Head of caudate nucleus (tissue), 42 donors: ENCODE results near the gene MGMT.

Experiments
- DNase-seq, 42 donors: peaks; one replicate each; pipeline versions ENCODE4 v3.0.0 to v3.0.0-alpha.2; 2020 to 2021; ENCODE audit warnings: mixed read lengths in 7 of 42
- intact Hi-C: fragments of 100-400 bp; cut with DNase I; formaldehyde crosslinking; loops from one replicate; pipeline ENCODE4 v1.15.0; 2022

The MGMT gene

DNA sequence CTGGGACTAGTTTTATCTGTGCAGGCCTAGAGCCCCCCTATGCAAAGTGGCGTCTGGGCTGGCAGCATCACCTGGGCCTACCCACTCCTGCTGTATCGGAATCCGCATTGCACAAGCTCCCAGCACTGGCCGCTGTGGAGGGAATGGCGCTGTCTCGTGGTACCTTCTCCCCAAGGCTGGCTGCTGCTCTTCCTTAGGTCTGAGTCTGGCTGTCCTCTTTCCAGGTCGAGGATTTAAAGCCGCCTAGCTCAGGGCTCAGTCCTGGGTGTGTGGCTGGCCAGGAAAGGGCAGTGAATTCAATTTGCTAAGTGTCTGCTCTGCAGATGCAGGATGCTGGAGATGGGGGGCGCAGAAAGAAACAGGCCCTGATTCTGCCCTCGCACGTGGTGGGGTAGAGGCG, 44.7 kb downstream of the MGMT start:
- intact Hi-C loops, result no loop called here
- DNase-seq, result peak in 1 of 42 donors; percentile 17

DNA sequence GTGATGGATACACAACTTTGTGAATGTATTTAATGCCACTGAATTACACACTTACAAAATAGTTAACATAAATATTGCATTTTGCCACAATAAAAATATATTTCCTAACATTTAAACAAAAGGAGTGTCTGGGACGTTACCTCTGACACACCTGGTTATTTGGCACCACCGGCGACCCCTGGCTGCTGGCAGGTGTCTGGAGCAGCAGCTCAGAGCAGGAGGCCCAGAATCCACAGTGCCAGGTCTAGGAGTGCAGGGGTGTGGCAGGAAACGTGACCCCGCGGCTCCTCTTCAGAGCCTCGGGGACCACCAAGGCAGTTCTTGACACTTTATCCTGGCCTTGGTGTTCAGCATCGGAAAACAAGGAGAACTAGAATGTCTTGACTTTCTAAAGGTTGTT, 46.3 kb downstream of the MGMT start:
- peak in 2 of 42 donors; percentile 14 to 21 for DNase-seq
- intact Hi-C loops, result no loop called here

DNA sequence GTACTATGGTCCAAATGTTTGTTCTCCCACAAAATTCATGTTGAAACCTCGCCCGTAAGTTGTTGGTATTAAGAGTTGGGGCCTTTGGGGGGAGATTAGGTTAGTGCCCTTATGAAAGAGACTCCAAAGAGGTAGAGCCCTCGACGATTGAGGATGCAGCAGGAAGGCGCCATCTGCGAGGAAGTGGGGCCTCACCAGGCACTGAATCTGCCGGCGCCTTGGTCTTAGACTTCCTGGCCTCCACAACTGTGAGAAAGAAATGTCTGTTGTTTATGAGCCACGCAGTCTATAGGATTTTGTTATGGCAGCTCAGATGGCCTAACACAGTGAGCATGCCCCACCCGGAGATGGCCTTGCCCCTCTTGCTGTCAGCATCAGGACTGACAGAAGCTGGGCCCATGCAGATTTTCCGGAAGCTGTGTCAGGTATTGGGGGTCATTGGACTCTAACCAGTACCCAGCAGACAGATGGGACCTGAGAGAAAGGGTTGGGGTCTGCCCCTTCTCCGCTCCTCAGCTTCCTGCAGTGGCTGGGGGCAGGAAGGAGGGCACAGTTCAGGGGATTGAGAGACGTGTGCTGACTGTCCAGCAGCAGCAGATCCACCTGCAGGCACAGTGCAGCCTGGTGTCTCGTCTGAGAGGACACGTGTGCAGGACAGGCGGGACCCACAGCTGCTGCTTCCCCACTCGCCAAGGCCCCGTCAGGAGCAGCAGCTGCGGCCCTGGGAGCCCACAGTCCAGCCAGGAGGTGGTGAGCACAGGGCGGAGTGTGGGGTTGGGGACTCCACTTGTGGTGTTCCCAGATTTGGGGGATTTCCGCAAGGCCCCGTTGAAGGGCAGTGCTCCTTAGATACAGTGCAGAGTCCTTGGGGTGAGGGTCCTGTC, 47.8 kb downstream of the MGMT start:
- intact Hi-C loops, result no loop called here
- peak in 2 of 42 donors; percentile 20 to 21 for DNase-seq

GRCh38 chr10:129516846-129517679, 50.0 kb downstream of the MGMT start:
- intact Hi-C loops, result no loop called here
- DNase-seq, result no peak

- intact Hi-C loops, result no loop called here
- no peak for DNase-seq
Measured at GRCh38 chr10:129517680-129518057, 50.6 kb downstream of the MGMT start.

GRCh38 chr10:129518793-129519192, 51.8 kb downstream of the MGMT start:
- no peak for DNase-seq
- intact Hi-C loops, result no loop called here

GRCh38 chr10:129520440-129521080, 53.5 kb downstream of the MGMT start:
- intact Hi-C loops, result no loop called here
- no peak for DNase-seq

DNA sequence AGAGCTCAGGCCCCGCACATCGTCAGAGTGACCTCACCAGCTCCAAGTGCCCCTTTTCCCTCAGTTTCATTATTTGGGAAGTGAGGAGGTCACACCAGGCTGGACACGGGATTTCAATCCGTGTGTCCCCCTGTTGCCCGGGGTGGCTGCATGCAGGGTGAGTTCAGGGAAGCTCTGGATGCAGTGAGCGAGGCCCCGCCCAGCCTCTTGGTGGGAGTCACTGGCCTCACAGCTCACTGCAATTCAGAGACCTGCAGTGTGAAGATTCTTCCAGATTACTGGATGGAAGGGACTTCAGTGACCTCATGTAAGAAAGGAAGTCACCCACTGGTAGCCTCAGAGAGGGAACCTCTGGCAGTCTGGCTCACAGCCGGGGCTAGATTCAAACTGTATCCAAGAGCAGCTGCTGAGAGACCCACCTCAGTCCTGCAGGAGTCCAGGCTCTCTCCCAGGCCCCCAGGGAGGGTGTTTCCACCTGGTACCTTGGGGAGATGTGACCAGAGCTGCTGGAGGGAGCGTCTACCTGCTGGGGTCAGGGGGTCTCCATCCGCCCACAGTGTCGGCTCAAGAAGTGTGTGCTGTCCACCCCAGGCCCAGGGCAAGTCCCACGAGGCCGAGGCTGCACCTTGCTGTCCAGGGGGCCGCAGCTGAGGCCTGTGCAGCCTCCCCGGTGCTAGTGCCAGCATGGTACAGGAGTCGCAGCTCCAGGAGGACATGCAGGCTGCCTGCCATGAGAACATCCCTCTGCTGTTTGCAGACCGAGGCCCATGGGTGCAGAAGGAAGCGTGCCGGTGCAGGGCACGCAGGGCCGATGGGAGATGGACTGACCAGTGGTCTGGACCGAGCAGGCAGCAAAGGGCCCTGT, 54.4 kb downstream of the MGMT start:
- intact Hi-C loops, result no loop called here

GRCh38 chr10:129522041-129522585, 55.1 kb downstream of the MGMT start:
- intact Hi-C loops, result no loop called here
- peak in 1 of 42 donors; percentile 7 for DNase-seq

More for the DNA sequence above, 54.4 kb downstream of the MGMT start:
- DNase-seq, result peak in 1 of 42 donors; percentile 15

- peak in 2 of 42 donors; percentile 25 to 28 for DNase-seq
Measured at GRCh38 chr10:129523031-129523722, 56.1 kb downstream of the MGMT start.

DNA sequence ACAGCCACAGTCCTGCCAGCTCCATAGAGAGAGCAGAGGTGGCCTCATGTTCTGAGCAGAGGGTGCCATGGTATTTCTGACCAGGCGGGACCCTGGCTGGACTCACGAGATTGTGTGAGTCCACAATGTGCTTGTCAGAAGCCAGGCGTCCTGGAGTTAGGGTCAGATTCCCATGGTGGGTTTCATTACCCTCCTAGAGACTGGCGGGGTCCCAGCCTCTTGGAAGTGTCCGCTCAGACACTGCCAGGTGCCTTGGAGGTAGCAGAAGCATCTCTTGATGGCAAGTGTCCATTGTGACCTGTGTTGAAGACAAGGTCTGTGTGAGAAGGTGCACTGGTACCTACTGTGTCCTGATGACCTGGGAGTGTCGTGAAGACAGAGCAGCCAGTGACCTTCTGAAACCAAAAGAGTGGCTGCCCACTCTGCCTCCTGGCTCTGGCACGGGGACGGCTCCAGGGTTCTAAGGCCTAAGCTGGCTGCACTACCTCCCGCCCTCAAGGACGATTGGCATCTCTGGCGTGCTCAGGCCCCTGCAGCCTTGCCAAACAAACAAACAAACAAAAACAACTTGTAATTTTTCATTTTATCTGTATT, 56.8 kb downstream of the MGMT start:
- DNase-seq, result peak in 2 of 42 donors; percentile 15 to 25
- intact Hi-C loops, result no loop called here

More at GRCh38 chr10:129523031-129523722, 56.1 kb downstream of the MGMT start:
- intact Hi-C loops, result no loop called here

DNA sequence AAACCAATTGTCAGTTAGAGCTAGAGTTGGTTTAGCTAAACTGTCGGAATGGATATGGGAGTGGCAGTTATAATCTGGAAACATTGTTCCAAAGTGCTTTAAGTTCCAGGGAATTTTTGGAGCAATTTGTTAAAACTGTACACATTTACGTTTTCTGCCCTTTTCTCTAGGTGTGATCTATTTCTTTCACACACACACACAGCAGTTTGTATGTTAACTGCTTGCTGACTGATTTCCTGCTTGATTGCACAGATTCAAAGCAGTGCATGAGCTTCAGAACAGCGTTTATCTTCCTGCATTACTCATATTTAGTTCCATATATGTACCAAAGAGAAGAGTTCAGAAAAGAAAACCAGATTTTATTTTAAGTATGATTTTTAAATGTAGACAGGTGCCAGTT, 57.9 kb downstream of the MGMT start:
- no peak for DNase-seq
- intact Hi-C loops, result no loop called here

GRCh38 chr10:129525401-129525801, 58.4 kb downstream of the MGMT start:
- intact Hi-C loops, result no loop called here
- peak in 2 of 42 donors; percentile 18 to 21 for DNase-seq

GRCh38 chr10:129526943-129527342, 59.9 kb downstream of the MGMT start:
- intact Hi-C loops, result no loop called here
- no peak for DNase-seq

DNA sequence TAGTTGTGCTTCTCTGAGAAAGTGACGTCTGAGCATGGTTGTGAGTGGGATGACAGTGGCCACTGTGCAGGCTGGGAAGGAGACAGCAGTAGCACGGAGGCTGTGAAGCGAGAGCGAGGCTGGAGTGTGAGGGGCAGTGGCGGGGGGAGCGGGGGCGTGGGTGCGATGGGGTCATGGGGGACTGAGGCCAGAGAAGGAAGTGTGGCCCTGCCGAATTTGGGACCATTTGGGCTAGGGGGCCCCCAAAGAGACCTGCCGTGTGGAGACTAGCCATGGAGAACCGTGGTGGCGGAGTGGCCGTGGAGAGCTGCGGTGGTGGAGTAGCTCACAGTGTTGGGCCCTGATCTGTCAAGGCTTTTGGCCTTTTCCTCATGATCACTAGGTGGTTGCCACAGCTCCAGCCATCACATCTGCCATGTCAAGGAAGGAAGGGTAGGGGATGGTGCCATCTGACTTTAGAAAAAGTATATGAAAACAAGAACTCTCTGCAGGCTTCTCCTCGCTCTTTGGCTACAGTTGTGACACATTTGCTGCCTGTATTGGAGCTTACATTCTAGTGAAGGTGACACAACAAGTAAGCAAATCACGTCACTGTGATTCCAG, 61.4 kb downstream of the MGMT start:
- peak in 1 of 42 donors; percentile 8 for DNase-seq
- intact Hi-C loops, result no loop called here

- DNase-seq, result no peak
- intact Hi-C loops, result no loop called here
Measured at GRCh38 chr10:129530581-129530980, 63.5 kb downstream of the MGMT start.
